Choroid plexus epithelial cell (primary cell): ENCODE data around the gene LGMN.
A peak's percentile ranks its signal among the peaks of the same experiment; 100 is the strongest.
"Not testable (repeated sequence)": the region's sequence is repeated elsewhere in the genome, so short reads cannot be mapped to it uniquely, and the experiment has no call there.

Experiments
- DNase-seq: peaks from one replicate; pipeline ENCODE4 v3.0.0-alpha.2; 2010; ENCODE audit warnings: low read depth
- H3K4me3 ChIP-seq: 2 replicates; pipeline ENCODE4 v1.5.1; 2011; ENCODE audit warnings: low read depth, mild to moderate bottlenecking, control low read depth, low read length, moderate library complexity
- TF ChIP-seq, protein P1 (sequence below): conservative IDR thresholded peaks from 2 replicates; pipeline ENCODE4 v1.5.1; 2011; ENCODE audit warnings: low read depth, mild to moderate bottlenecking, control low read depth, inconsistent platforms, low read length, moderate library complexity

LGMN gene

DNA sequence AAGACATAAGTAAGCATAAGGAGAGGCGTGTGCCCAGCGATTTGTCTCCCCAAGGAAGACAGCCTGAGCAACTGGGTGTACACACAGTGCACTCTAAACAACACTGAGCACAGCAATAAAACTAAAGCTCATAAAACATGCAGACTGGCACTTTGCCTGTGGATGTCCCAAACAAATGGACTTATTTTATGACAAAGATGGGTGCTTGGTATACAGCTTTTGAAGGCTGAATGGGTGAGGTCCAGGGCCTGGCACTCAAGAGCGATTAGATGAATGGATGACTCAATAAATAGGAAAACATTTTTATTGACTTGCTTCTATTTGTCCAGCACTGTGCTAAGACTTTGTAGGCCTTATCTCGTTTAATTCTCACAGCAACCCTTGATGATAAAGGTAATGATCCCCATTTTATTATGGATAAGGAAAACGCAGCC, 28.5 kb downstream of the LGMN start:
- no peak overlapping the region for H3K4me3 ChIP-seq
- no peak for DNase-seq
- TF ChIP-seq, protein P1, sequence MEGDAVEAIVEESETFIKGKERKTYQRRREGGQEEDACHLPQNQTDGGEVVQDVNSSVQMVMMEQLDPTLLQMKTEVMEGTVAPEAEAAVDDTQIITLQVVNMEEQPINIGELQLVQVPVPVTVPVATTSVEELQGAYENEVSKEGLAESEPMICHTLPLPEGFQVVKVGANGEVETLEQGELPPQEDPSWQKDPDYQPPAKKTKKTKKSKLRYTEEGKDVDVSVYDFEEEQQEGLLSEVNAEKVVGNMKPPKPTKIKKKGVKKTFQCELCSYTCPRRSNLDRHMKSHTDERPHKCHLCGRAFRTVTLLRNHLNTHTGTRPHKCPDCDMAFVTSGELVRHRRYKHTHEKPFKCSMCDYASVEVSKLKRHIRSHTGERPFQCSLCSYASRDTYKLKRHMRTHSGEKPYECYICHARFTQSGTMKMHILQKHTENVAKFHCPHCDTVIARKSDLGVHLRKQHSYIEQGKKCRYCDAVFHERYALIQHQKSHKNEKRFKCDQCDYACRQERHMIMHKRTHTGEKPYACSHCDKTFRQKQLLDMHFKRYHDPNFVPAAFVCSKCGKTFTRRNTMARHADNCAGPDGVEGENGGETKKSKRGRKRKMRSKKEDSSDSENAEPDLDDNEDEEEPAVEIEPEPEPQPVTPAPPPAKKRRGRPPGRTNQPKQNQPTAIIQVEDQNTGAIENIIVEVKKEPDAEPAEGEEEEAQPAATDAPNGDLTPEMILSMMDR: no peak

DNA sequence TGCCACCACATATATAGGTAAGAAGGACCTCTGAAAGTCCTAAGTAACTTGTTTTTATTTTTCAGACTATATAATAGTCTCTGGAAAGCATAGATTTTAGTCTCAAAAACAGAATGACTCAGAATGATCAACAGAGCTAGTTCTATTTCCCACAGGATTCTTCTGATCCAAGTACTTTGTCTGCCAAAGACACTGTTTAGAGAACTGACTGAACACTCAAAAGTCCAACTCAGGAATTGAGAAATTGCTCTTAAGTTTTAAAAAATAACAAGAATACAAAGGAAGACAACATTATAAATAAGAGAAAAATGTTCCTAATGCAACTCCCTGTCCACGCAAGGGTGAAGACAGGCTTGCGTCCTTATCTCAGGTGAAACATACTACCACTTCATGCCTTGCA, 29.0 kb downstream of the LGMN start:
- TF ChIP-seq, protein P1: no peak
- H3K4me3 ChIP-seq: no peak overlapping the region

DNA sequence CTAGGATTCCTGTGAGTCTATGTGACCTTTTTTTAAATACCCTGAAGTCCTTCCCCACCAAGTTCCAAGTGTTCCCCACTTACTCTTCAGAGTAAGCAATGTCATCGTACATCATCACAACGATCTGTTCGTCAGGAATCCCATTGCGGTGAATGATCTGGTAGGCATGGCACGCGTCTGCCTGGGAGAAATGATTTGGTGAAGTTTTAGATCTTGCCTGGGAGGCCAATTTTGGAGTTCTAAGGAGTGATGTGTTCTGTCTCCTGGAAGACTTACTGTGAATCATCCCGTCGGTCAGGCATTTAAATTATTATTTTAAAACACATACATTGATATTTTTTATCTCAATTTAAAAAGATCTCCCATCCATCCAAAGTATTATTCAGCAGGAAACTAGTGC, 29.8 kb downstream of the LGMN start:
- DNase-seq: no peak
- TF ChIP-seq, protein P1: no peak
- no peak overlapping the region for H3K4me3 ChIP-seq

More for the DNA sequence above, 29.0 kb downstream of the LGMN start:
- DNase-seq: no peak

DNA sequence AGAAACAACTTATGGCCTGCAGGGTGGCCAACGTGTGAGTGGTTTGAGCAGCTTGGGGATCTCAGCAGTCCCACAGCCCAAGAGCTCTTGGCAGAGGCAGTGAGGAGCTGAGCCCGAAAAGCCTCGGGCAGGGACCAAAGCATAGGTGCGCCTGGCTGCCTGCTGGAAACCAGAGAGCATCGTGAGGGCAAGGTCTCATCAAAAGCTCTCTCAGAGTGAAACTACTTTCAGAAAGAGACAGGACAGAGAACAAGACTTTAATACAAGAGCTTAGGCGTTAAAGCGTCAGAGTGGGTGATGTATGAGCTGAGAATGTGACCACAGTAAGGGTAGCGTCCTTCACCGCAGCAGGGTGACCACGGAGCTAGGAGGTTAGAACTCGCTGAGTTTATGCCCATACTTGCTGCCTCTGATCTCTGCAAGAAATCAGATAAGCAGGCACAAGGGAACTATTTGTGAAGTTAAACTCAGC, 30.8 kb downstream of the LGMN start:
- TF ChIP-seq, protein P1: no peak
- DNase-seq: no peak
- no peak overlapping the region for H3K4me3 ChIP-seq

DNA sequence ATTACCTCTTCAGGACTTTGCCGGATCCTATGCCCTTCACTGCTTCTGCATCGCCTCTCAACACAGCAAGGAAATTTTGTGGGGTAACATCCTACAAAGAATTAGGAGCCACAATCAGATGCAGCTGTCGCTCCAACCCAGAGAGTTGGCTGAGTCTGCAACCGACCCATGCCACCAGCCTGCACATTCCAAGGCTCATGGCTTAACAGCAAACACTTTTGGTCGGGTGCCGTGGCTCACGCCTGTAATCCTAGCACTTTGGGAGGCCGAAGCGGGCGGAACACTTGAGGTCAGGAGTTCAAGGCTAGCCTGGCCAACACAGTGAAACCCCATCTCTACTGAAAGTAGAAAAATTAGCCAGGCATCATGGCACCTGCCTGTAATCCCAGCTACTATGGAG, 32.3 kb downstream of the LGMN start:
- H3K4me3 ChIP-seq: no peak overlapping the region
- DNase-seq: no peak
- TF ChIP-seq, protein P1: no peak

DNA sequence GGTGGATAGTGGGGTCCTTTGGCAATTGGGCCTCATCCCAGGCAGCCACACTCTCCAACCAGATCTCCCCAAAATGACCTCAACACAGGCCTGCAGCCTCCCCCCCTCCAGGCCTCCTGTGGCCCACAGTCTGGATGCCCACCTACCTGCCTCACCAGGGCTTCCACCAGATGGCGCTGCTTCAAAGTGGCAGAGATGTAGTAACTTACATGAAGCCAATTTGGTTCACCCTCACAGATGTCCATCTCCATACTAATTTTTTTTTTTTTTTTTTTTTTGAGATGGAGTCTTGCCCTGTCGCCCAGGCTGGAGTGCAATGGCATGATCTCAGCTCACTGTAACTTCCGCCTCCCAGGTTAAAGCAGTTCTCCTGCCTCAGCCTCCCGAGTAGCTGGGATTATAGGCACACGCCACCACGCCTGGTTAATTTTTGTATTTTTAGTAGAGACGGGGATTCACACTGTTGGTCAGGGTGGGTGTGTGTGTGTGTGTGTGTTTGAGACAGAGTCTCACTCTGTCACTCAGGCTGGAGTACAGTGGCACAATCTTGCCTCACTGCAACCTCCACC, 33.6 kb downstream of the LGMN start:
- DNase-seq: peak; percentile 83
- TF ChIP-seq, protein P1: peak; percentile 87
- H3K4me3 ChIP-seq: not testable (repeated sequence)

DNA sequence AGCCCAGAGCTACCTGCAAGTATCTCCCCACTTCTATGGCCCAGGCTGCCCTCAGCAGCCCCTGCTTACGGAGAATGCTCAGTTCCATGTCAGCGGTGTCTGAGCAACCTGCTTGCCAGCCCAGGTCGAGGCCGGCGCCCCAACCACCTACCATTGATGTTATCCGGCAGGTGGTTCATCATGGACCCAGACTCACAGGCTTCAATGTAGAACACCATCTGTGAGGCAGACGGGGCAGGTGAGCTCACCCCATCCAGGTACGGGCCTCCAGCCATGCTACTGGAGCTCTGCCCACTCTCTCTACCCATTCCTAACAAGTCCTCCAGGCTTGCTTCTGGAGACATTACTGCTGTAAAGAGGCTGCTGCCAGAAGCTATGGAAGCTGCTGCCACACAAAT, 35.8 kb downstream of the LGMN start:
- DNase-seq: no peak
- no peak overlapping the region for H3K4me3 ChIP-seq
- TF ChIP-seq, protein P1: no peak
